Fibroblast of the aortic adventitia (primary cell): ENCODE data around the gene VEGFB. TPM values are rescaled to one million over a fixed set of nuclear protein-coding genes. Genes with fewer than 3 reads are reported as not detected.
A peak's percentile ranks its signal among the peaks of the same experiment; 100 is the strongest.

Experiments used
- DNase-seq: peaks from one replicate; pipeline ENCODE4 v3.0.0-alpha.2; 2010; ENCODE audit warnings: low read depth
- H3K4me3 ChIP-seq: 2 replicates; pipeline ENCODE4 v1.5.1; 2011; ENCODE audit warnings: low read depth, mild to moderate bottlenecking, control low read depth, low read length, moderate library complexity
- total RNA-seq: library from RNA; depleted of rRNA; stranded (reverse); fragments of >200 nt; gene quantifications from 2 replicates; pipeline ENCODE4 v1.2.3, GENCODE V29; 2012; ENCODE audit warnings: low replicate concordance
- TF ChIP-seq, protein P1 (sequence below): IDR thresholded peaks from 2 replicates; pipeline ENCODE4 v1.5.1; 2011; ENCODE audit warnings: mild to moderate bottlenecking, low read length, control low read depth, inconsistent platforms; ENCODE audit not compliant: insufficient read depth

The VEGFB gene
- total RNA-seq, 1 donor, result 37.5 TPM

DNA sequence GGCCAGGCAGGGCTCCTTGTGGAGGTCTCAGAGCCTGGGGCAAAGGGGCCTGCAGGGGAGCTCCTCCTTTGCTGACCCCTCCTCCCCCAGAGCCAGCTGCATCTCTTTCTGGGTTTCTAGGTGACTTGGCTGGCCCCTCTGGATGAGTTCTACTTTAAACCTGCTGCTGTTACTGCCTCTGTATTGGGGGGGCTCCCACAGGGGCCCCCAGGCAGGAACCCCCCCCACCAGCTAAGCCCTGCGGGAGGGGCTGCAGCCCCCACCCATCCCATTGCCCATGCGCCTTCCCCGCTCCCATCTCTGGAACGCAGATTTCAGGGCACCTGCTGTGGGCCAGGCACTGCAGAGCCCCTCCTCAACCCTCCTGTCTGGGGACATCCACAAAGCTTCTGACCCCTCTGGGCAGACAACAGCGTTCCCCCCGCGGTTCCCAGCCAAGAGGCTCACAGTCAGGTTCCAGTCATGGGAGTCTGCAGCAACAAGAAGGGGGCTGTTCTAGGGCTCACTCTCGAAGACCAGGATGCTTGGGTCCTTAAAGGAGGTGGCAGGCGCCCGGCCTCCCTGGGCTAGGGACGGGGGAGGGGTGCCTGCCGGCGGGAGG is 16.1 kb downstream of the VEGFB start:
- DNase-seq, result no peak
- peak overlapping the region; percentile 72 for H3K4me3 ChIP-seq
- TF ChIP-seq, protein P1, sequence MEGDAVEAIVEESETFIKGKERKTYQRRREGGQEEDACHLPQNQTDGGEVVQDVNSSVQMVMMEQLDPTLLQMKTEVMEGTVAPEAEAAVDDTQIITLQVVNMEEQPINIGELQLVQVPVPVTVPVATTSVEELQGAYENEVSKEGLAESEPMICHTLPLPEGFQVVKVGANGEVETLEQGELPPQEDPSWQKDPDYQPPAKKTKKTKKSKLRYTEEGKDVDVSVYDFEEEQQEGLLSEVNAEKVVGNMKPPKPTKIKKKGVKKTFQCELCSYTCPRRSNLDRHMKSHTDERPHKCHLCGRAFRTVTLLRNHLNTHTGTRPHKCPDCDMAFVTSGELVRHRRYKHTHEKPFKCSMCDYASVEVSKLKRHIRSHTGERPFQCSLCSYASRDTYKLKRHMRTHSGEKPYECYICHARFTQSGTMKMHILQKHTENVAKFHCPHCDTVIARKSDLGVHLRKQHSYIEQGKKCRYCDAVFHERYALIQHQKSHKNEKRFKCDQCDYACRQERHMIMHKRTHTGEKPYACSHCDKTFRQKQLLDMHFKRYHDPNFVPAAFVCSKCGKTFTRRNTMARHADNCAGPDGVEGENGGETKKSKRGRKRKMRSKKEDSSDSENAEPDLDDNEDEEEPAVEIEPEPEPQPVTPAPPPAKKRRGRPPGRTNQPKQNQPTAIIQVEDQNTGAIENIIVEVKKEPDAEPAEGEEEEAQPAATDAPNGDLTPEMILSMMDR, result no peak

DNA sequence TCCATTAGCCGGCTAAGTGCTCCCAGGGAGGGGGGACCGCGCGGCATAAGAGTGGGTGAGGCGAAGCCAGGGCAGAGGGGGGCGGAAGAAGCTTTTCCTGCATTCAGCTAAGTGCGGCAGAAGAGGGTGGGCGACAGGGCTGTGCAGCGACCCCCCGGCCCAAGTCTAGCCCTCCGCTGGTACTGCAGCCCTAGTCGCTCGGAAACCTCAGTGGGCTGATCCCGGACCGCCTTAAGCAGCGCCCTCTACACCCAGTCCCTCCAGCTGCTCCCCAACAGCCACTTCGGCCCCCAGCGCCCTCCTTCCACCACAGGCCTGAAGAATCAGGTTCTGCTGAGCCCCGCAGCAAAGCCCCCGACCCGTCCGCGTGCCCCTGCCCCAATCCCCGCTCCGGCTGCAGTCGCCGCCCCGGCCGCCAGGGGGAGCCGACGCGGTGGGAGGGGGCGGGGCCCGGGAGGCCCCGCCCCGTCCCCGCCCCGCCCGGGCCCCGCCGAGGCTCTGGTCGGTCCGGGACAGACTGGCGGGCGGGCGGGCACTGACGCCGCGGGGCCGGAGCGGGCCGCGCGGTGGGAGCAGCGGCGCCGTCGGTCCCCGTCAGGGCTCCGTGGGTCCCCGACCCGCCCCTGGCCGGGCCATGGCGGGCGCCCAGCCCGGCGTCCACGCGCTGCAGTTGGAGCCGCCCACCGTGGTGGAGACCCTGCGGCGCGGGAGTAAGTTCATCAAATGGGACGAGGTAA is 16.8 kb downstream of the VEGFB start, which contains the start of gene PLCB3:
Gene PLCB3 (plus strand): TSS at position 515 of the 737 bp plus-strand sequence. CDS start 120 bp downstream, at position 635.
- H3K4me3 ChIP-seq, result peak within 1 kb of the TSS; percentile 82
- DNase-seq, result no peak
- TF ChIP-seq, protein P1, result peak; percentile 58

DNA sequence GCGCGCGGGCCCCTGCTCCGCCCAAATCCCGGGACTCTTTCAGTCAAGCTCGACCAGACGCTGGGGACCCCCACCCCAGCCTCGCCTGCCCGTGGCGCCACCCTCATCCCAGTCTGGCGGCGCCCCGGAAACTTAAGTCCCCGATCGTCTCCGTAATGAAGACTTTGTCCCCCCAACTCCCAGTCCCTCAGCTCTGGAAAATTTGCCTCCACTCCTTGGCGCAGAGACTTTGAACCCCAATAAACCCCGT is 17.3 kb downstream of the VEGFB start:
- peak overlapping the region; percentile 82 for H3K4me3 ChIP-seq
- no peak for DNase-seq
- TF ChIP-seq, protein P1, result no peak

DNA sequence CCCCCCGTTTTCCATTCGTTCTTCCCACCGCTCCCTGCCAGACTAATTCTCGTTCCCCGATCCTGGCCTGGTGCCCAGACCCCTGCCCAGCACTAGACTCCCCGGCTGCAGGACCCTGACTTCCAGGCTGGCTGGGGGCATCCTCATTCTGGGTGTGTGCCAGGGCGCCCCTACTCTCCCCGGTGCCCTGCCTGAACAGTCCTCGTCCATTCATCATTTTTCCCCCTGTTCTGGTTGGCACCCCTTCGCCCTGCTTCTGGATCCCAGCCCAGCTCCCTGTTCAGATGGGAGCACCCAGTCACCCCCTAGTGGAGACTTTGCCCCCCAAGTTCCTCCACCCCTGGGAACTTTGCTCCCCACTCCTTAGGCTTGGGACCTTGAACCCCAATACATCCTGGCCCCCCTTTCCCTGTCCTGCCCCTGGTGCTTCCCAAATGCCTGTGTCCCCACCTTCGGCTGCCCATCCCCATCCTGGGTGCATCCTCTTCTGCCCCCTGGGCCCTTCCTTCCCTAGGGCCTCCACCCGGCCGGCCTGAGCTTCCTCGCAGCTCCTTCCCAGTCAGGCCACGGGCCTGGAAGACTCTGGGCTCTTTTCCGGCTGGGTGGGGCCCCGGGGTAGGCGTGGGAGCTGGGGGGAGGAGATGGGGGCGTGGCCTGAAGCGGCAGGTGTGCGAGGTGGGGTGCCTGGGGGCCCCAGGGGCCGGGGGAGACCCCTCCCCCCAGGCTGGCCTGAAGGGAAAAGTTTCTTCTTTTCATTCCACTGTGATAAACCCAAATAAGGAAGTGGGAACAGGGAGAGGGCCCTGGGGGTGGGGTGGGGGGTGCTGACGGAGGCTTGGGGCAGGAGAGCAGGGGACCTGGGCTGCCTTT is 17.9 kb downstream of the VEGFB start:
- no peak for DNase-seq
- TF ChIP-seq, protein P1, result peak; percentile 51
- peak overlapping the region; percentile 82 for H3K4me3 ChIP-seq

DNA sequence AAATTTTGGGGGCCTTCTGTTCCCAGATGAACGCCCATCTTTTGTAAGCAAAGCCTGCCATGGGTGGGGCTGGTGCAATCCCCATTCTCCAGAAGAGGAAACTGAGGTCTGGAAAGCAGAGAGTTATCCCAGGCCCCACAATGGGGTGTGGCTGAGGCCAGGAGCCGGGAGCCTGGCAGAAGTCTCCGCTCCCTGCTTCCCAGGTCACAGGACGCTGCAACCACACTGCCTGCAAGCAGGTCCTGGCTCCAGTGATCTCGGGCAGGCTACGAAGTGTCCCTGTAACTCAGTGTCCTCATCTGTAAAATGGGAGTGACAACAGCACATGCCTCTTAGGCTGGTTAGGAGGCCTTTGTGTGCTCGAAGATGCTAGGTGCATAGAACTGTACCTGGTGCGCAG is 18.7 kb downstream of the VEGFB start:
- H3K4me3 ChIP-seq, result peak overlapping the region; percentile 82
- no peak for DNase-seq
- TF ChIP-seq, protein P1, result no peak

DNA sequence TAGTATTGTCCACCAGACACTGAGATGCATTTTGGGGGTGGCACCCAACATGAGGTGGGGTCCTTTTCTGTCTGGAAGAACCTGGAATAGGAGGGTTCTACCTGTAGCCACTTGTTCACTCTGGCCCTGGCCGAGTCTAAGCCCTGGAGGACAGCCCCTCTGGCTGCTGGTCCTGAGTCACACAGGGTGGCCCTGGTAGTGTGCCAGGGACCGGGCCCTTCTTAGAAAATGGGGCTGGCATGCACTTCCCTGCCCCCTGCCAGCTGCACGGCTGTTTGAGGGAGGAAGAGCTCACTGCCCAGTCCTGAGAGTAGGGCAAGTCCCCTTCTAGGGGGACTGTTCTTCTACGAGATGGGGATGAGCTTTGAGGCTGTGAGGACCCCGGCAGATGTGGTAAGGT is 19.1 kb downstream of the VEGFB start:
- DNase-seq, result no peak
- H3K4me3 ChIP-seq, result peak overlapping the region; percentile 82
- TF ChIP-seq, protein P1, result no peak
